Measurements from ENCODE around the gene SPG7.

The SPG7 gene

DNA sequence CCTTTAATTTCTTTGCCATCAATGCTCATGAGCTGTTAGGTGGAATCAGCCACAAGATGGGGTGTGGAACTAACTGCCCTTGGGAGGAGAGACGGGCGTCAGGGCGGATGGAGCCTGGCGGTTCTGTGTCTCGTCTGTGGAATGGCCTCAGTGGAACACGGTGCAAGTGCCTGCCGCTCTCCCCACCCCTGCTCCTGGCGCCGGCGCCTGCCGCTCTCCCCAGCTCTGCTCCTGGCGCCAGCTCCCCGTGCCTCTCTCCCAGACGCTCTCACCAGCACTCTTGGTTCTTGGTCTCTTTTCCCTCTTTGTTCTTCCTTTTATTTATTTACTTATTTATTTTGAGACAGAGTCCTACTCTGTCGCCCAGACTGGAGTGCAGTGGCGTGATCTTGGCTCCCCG, 39.1 kb downstream of the SPG7 start:
- DNase-seq (ENCODE audit: extremely low spot score): no peak
- TF ChIP-seq, protein P1, sequence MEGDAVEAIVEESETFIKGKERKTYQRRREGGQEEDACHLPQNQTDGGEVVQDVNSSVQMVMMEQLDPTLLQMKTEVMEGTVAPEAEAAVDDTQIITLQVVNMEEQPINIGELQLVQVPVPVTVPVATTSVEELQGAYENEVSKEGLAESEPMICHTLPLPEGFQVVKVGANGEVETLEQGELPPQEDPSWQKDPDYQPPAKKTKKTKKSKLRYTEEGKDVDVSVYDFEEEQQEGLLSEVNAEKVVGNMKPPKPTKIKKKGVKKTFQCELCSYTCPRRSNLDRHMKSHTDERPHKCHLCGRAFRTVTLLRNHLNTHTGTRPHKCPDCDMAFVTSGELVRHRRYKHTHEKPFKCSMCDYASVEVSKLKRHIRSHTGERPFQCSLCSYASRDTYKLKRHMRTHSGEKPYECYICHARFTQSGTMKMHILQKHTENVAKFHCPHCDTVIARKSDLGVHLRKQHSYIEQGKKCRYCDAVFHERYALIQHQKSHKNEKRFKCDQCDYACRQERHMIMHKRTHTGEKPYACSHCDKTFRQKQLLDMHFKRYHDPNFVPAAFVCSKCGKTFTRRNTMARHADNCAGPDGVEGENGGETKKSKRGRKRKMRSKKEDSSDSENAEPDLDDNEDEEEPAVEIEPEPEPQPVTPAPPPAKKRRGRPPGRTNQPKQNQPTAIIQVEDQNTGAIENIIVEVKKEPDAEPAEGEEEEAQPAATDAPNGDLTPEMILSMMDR (IDR thresholded peaks at IDR 0.05; ENCODE audit: control extremely low read depth, extremely low read depth, low read depth, missing control alignments): no peak
- ChIA-PET POLR2A (no interaction called here), CTCF (interaction anchor here (3.0 kb wide), 1 partner anchor 10 kb away, joined by 12 read pairs; no protein-coding TSS in a partner anchor)

DNA sequence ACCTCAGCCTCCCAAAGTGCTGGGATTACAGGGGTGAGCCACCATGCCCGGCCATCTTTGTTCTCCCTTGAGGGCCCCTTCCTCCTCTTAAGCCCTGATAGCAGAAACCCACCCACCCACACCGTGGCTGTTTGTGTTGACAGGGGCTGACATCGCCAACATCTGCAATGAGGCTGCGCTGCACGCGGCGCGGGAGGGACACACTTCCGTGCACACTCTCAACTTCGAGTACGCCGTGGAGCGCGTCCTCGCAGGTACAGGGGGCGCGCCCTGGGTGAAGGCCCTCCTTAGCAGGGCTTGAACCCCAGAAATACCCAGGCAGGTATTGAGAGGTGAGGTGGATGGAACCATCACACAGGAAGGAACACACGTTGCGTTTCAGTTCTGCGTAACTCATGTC, 39.7 kb downstream of the SPG7 start:
- ChIA-PET CTCF (interaction anchor here (1.3 to 3.0 kb wide), 2 partner anchors 10 to 11 kb away, joined by 4 to 12 read pairs; no protein-coding TSS in a partner anchor), POLR2A (no interaction called here)
- TF ChIP-seq, protein P1 (IDR thresholded peaks at IDR 0.05; ENCODE audit: control extremely low read depth, extremely low read depth, low read depth, missing control alignments): no peak
- DNase-seq (ENCODE audit: extremely low spot score): no peak

DNA sequence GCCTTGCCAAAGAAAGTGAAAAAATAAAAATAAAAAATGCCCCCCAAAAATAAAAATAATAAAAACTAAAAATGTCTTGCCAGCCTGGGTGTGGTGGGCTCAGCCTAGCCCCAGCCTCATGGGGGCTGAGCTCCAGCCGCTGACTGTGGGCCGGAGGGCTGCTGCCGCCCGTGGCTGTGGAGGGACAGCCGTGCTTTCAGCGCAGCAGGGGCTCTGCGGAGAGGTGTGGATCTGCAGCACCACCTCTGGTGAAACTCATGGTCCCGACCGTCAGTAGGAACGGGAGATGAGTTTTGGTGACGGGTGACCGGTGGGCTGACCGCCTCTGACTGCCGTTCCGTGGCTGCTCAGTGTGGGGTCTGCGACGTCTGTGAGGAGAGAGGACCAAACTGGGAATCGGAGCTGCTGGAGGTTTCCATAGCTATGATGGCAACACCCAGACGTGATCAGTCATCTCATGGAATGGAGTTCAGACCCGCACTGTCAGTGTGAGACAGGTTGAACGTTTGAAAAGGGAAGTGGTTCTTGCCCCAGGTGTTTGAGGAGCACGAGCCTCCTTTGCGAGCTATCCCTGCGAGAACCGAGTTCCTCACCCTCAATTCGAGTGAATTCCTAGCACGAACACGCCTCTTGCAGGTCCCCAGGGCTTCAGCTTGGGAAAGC, 40.3 kb downstream of the SPG7 start:
- CTCF ChIA-PET: interaction anchor here (0.9 to 3.0 kb wide), 4 partner anchors 9 to 312 kb away, joined by 3 to 12 read pairs (median 4); partner anchors contain the start of gene SPG7
- POLR2A ChIA-PET: no interaction called here
- DNase-seq (ENCODE audit: extremely low spot score): no peak
- TF ChIP-seq, protein P1 (IDR thresholded peaks at IDR 0.05; ENCODE audit: control extremely low read depth, extremely low read depth, low read depth, missing control alignments): no peak

DNA sequence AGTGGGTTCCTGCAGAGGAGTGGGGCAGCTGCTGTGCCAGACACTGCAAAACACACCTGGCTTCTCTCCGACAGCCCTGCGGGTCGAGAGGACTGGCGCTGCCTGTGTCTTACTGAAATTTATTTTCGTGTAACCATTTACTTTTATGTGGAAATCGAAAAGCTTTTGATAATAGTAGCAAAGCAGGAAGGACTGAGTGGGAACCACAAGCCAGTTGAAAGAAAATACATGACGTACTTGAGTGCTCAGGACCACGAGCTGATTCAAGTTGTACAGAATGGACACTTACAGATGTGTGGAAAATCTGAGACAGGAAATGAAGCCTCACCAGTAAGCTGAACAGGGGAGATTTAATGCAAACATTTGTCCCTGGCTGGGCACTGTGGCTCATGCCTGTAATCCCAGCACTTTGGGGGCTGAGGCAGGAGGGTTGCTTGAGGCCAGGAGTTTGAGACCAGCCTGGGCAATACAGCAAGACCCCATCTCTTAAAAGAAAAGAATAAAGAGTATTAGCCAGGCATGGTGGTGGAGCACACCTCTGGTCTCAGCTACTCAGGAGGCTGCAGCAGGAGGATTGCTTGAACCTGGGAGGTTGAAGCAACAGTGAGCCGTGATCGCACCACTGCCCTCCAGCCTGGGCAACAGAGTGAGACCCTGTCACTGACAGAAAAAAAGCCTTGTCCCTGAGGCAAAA, 41.0 kb downstream of the SPG7 start:
- ChIA-PET CTCF (interaction anchor here (0.9 to 3.0 kb wide), 4 partner anchors 8 to 312 kb away, joined by 3 to 12 read pairs (median 4); partner anchors contain the start of gene SPG7), POLR2A (no interaction called here)
- DNase-seq (ENCODE audit: extremely low spot score): no peak
- TF ChIP-seq, protein P1 (IDR thresholded peaks at IDR 0.05; ENCODE audit: control extremely low read depth, extremely low read depth, low read depth, missing control alignments): no peak

DNA sequence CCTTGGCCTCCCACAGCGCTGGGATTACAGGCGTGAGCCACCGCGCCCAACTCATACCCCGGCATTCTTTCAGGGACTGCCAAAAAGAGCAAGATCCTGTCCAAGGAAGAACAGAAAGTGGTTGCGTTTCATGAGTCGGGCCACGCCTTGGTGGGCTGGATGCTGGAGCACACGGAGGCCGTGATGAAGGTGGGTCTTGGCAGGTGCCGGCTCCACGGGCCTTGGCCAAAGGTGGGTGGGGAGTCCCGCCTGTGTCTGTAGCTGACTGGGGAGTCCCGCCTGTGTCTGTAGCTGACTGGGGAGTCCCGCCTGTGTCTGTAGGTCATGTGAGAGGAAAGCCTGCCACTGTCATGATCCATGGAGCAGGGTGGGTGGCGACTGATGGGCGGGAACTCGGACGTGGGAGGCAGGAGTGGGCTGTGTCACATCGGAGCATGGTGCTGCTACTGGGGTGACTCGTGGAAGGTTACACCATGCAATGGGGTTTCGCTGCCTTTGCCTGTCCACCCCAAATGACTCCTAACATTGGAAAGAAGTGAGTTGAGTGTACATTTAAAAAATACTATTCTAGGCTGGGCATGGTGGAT, 42.3 kb downstream of the SPG7 start:
- no peak for DNase-seq (ENCODE audit: extremely low spot score)
- ChIA-PET POLR2A (no interaction called here), CTCF (interaction anchor here (2.8 kb wide), 1 partner anchor 14 kb away, joined by 8 read pairs; no protein-coding TSS in a partner anchor)
- TF ChIP-seq, protein P1 (IDR thresholded peaks at IDR 0.05; ENCODE audit: control extremely low read depth, extremely low read depth, low read depth, missing control alignments): no peak

DNA sequence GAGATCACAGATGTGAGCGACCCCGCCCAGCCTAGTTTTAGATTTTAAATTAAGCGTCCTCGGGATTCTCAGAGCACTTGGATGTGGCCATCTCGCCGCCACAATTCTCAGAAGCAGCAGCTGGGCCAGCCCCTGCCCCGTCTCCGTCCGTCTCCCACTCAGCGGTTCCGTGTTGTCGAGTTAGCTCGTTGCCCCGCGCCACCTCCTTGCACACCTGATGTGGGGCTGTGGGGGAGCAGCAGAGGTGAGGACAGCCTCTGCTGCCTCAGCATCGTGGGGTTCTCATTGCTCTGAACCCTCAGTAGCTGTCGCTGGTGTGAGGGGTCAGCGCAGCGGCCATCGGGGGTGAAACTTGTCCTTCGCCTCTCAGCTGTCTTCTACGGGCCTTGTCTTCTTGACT, 44.1 kb downstream of the SPG7 start:
- no peak for DNase-seq (ENCODE audit: extremely low spot score)
- CTCF ChIA-PET: interaction anchor here (1.0 to 2.8 kb wide), 3 partner anchors 8 to 23 kb away, joined by 4 to 8 read pairs (median 4); no protein-coding TSS in a partner anchor

More for the DNA sequence above, 44.1 kb downstream of the SPG7 start:
- POLR2A ChIA-PET: no interaction called here
- TF ChIP-seq, protein P1 (IDR thresholded peaks at IDR 0.05; ENCODE audit: control extremely low read depth, extremely low read depth, low read depth, missing control alignments): no peak
